ENCODE measurements around the gene NPBWR2. TPM values are rescaled to one million over a fixed set of nuclear protein-coding genes. Genes with fewer than 3 reads are reported as not detected.
"Not testable (repeated sequence)": the region's sequence is repeated elsewhere in the genome, so short reads cannot be mapped to it uniquely, and the experiment has no call there.

NPBWR2 gene
- total RNA-seq, 1 donor from 2014 or later, result not detected

DNA sequence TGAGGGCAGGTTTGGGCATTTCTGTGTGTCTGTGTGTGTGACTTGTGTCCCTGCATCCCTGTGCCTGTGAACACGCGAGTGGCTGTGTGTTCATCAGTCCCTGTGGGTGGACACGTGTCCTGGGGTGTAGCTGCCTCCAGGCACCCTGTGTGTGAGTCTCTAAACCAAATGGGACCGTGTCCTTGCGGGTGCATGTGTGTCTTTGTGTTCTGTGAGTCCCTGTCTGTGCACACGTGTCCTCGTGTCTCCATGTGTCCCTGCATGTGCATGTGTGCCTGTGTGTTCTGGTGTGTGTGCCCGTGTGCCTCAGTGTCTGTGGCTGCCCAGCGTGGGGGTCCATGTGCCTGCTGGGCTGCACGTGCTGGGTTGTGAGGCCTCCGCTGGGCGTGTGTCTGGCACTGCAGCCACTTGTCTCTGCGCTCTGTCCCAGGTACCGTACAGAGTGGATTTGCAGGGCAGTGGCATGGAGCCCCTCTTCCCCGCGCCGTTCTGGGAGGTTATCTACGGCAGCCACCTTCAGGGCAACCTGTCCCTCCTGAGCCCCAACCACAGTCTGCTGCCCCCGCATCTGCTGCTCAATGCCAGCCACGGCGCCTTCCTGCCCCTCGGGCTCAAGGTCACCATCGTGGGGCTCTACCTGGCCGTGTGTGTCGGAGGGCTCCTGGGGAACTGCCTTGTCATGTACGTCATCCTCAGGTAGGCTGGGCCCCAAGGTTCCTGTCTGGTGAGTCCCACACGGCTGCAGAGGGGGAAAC is 14.9 kb downstream of the NPBWR2 start:
- DNase-seq (ENCODE audit: low spot score), result no peak
- intact Hi-C loops (cut with DNase I), result no loop called here

- intact Hi-C loops (cut with DNase I), result no loop called here
Measured at GRCh38 chr20:64091770-64092169, 15.6 kb downstream of the NPBWR2 start.

DNA sequence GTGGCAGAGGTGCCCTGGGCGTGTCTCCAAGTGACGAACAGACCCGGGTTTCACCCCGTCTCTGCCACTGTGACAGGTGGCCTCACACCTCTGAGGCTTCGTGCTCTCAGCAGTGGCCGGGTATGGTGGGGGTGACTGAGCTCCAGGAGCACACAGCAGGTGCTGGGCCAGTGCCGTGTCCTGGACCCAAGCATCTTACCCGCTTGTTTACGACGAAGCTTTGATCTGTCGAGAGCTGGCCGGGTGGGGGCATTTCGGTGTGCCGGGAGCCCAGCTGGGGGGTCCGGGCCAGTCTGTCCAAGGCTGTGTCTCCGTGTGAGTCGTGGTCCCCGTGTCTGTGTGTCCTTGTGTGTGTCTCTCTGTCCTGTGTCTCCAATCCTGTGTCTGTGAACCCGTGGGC is 16.0 kb downstream of the NPBWR2 start:
- intact Hi-C loops (cut with DNase I), result no loop called here
- no peak for DNase-seq (ENCODE audit: low spot score)

More at GRCh38 chr20:64091770-64092169, 15.6 kb downstream of the NPBWR2 start:
- no peak for DNase-seq (ENCODE audit: low spot score)

DNA sequence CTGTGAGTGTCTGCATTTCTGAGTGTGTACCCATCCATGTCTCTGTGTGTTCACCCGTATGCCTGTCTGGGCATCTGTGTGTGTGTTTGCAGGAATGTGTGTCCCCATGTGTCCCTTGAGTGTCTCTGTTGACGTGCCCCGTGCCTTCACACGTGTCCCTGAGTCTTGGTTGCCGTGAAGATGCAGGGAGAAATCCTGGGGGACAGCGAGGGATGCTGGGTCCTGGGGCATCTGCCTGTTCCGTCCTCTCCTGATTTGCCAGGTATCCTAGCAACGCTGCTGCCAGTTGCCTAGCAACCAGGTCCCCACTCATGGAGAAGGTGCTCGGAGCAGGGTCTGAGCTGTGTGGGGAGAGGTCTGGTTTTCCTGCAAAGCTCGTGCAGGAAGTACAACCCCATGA is 17.2 kb downstream of the NPBWR2 start:
- no peak for DNase-seq (ENCODE audit: low spot score)
- intact Hi-C loops (cut with DNase I), result no loop called here

GRCh38 chr20:64088586-64088985 is 18.8 kb downstream of the NPBWR2 start:
- intact Hi-C loops (cut with DNase I); DNase-seq (ENCODE audit: low spot score): not testable (repeated sequence)

GRCh38 chr20:64087226-64087825 is 20.0 kb downstream of the NPBWR2 start:
- intact Hi-C loops (cut with DNase I); DNase-seq (ENCODE audit: low spot score): not testable (repeated sequence)

DNA sequence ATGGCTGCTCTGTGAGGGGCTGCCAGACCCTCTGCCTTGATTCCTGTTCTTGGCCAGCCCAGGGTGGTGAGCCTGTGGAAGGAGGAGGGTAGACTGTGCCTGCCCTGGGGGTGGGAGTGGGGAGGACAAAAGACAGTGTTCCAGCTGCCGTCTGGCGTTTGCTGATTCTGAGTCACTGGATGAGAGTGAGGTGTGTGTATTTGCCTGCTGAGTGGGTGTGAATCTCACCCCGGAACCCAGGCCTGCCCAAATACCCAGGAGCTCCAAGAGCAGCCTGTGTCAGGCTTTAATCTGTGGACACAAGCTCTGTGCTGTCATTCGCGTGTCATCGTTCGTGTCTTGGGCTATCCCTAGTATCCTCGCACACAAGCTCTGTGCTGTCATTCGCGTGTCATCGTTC is 20.6 kb downstream of the NPBWR2 start:
- intact Hi-C loops (cut with DNase I), result no loop called here
- DNase-seq (ENCODE audit: low spot score), result no peak

DNA sequence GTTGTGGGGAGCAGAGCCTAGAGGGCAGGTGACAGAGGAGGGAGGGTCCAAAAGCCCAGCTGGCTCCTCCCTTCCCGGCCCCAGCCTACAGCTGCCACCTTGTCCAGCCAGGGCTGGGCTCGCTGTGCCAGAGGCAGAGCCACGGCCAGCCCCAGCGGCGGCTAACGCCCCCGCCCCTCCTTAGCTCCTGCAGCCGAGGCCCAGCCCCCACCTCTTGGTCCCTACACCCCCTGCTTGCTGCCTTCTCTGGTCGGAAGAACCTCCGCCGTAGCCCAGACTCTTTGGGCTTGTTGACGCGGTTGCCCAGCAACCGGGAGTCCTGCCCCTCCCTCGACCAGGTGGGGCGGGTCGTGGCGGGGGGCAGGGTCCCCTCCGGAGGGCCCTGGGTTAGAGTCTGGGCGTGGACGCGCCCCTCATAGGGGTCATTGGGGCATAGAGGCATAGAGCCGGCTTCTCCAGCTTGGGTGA is 22.6 kb downstream of the NPBWR2 start:
- no peak for DNase-seq (ENCODE audit: low spot score)
- intact Hi-C loops (cut with DNase I), result loop anchor here (2.0 kb wide), 1 partner anchor 34 kb away; no protein-coding TSS in a partner anchor

DNA sequence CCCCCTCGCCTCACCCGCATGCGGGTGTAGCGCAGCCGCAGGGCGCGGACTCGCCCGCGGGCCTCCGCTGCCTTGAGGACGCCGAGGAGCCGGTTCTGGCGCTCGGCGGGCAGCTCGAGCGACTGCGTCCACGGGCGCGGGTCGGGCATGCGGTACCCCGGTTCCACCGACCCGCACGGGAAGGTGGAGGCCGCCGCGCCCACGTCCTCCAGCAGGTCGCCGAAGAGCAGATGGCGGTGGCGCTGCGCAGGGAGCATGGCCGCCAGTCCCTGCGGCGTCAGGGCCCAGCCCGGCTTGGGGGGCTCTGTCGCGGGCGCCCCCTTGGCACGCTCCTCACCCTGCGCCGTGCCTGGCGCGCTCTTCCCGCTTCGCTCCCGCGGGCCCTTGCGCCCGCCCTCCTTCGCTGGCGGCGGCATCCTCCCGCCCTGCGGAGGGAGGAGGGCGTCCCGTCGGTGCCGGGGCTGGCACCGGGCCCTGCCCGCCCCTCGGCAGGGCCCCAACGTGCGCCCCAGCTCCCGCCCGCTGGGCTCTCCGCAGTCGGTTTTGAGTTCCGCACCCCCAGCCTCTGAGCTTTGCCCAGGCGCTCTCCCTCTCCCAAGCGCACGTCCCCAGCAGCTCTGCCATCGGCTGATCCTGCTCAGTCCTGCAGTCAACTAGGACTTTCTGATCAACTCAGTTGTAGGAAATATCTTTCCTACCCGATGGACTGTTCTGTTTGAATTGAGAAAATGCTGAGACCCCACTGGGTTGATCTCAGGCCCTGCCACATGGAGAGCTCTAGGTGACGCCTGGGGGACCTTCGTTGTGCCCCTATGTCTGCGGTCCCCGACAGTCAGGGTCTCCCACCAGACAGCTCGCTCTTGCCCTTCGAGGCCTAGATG is 23.3 kb downstream of the NPBWR2 start, which contains the start of gene LKAAEAR1:
TSS of gene LKAAEAR1 (minus strand) at position 595 of the 881 bp plus-strand sequence. CDS start at position 416, 179 bp downstream.
- intact Hi-C loops (cut with DNase I), result loop anchor here (2.0 kb wide), 1 partner anchor 35 kb away; no protein-coding TSS in a partner anchor
- no peak for DNase-seq (ENCODE audit: low spot score)

DNA sequence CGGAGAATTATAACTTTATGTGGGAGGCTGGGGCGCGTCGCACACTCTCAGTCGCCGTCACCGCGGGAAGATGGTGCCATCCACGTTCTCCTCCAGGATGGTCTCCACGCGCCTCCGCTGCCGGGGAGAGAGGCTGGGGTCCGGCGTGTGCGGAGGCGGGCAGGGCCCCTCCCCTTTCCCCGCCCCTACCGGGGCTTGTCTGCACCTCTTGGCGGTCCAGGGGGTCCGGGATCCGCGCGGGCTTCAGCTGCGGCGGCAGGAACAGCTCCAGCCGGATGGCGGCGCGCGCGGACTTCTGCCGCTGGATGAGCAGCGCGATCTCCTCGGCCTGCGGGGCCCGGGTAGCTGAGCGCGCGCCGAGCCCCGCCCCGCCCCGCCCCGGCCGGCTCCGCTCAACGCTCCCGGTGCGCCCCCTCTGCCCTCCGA is 24.0 kb downstream of the NPBWR2 start:
- peak; percentile 92 for DNase-seq (ENCODE audit: low spot score)
- intact Hi-C loops (cut with DNase I), result no loop called here

GRCh38 chr20:64082820-64083377 is 24.5 kb downstream of the NPBWR2 start:
- no peak for DNase-seq (ENCODE audit: low spot score)
- intact Hi-C loops (cut with DNase I), result no loop called here

- intact Hi-C loops (cut with DNase I), result no loop called here
Measured at GRCh38 chr20:64082126-64082731, 25.1 kb downstream of the NPBWR2 start.

DNA sequence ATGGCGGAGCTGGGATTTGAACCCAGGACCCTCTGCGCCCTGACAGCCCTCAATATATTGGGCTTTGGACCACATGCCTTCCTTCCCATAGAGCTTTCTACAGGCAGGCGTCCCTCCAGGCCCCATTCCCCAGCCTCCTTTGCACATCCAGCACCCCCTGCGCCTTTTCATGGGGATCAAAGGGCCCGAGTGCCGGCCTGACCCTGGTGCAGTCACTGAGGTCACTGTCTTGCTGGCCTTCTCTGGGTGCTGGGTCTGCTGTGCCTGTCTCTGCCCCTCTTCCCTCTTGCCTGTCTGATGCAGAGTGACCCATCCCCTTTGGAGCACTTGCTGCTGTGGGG is 25.8 kb downstream of the NPBWR2 start:
- DNase-seq (ENCODE audit: low spot score), result no peak
- intact Hi-C loops (cut with DNase I), result no loop called here

More at GRCh38 chr20:64082126-64082731, 25.1 kb downstream of the NPBWR2 start:
- no peak for DNase-seq (ENCODE audit: low spot score)

- DNase-seq (ENCODE audit: low spot score), result no peak
- intact Hi-C loops (cut with DNase I), result no loop called here
Measured at GRCh38 chr20:64080813-64081623, 26.3 kb downstream of the NPBWR2 start.

DNA sequence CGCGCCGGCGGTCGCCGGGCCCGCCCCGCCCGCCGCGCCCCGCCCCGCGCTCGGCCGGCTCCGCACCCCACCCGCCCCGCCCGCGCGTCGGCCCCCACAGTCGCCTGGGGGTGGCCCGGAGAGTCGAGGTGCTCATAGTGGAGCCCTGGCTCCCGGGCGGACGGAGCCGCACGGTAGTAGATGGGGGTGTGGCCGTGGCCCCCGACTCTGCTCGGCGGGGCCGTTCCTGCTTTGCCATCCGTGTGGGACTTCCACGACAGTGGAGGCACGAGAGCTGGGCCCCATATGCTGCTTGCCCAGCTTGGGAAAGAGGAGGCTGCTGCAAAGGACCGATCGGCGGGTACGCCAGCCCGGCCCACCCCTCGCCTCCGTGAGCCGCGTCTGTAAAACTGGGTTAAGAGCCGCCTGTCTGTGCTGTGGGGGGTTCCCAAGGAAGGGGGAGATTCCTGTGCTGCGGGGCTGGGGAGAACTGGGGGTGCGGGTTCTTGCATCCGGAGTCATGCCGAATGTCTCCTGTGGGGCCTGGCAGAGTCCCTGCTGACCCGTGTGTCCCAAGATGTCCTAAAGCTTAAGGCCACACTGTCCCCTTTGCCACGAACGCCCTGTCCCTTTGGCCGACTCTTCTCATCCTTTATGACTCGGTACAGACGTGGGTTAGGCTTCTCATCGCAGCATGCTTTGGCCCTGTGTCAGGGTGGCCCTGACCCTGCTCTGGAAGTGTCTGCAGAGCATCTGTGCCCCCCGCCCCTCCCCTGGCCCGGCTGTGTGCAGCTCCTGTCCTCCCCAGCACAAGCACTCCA is 27.2 kb downstream of the NPBWR2 start, which contains the start of gene OPRL1:
TSS of gene OPRL1 (plus strand) at position 70 of the 800 bp plus-strand sequence. CDS start 12,639 bp downstream, outside the sequence.
- no peak for DNase-seq (ENCODE audit: low spot score)
- intact Hi-C loops (cut with DNase I), result no loop called here

GRCh38 chr20:64079273-64080012 is 27.9 kb downstream of the NPBWR2 start, which contains the start of gene RGS19:
Gene RGS19 (minus strand): TSS chr20:64079518. CDS start chr20:64076886, 2,632 bp downstream.
- intact Hi-C loops (cut with DNase I), result no loop called here
- DNase-seq (ENCODE audit: low spot score), result peak; percentile 94

GRCh38 chr20:64078934-64079272 is 28.5 kb downstream of the NPBWR2 start:
- no peak for DNase-seq (ENCODE audit: low spot score)
- intact Hi-C loops (cut with DNase I), result no loop called here
